K562 (cell line): ENCODE measurements around the gene CLCN6. TPM values are rescaled to one million over a fixed set of nuclear protein-coding genes. Genes with fewer than 3 reads are reported as not detected.
A peak's percentile ranks its signal among the peaks of the same experiment; 100 is the strongest.

Experiments
- ATAC-seq: fragments of 200-7000 bp; cut with Tn5 transposase; 3 replicates; pipeline ENCODE4 v1.9.1; 2020; ENCODE audit warnings: moderate library complexity
- BruUV-seq: library from RNA; stranded (reverse); fragments of 400-500 nt; replicated peaks from 2 replicates; lab custom pipeline; 2021; lab: Mats Ljungman, UMichigan
- CTCF ChIA-PET: fragments of 300-600 bp; formaldehyde crosslinking; extraction: SDS; loops from one replicate; lab custom pipeline; 2021; ENCODE audit warnings: low intra/inter-chr PET ratio; lab: Yijun Ruan, JAX
- POLR2A ChIA-PET: fragments of 300-600, 350-650 bp; sonication (Branson Sonifier 250); formaldehyde crosslinking; extraction: SDS; loops from one replicate; lab custom pipeline; 2021; ENCODE audit warnings: antibody characterized with exemption, inconsistent platforms; lab: Yijun Ruan, JAX
- DNase-seq, 4 experiments: peaks; one replicate each; pipeline versions ENCODE4 v3.0.0 to v3.0.0-alpha.2; 2011 to 2018; ENCODE audit warnings: low spot score in 3 of 4, mixed read lengths in 3 of 4; ENCODE audit errors: extremely low read depth in 1 of 4
- FAIRE-seq: peaks from 2 replicates; lab custom pipeline; 2011; peaks lifted over from hg19 to GRCh38; lab: Jason Lieb, UNC
- H2AFZ ChIP-seq: 2 replicates; pipeline ENCODE4 v1.6.0; 2011; ENCODE audit warnings: low read depth, low read length, control low read depth, inconsistent platforms
- H3K27ac ChIP-seq: fragments of 200-600 bp; 3 replicates; pipeline ENCODE4 v1.8.0; 2011; ENCODE audit warnings: low read depth, mild to moderate bottlenecking, control low read depth, inconsistent platforms, low read length, moderate library complexity, mixed read lengths; ENCODE audit errors: extremely low read depth
- H3K27me3 ChIP-seq, 2 experiments: fragments of 300-600 bp in 1 of 2; 2 replicates in 1 of 2; 3 replicates in 1 of 2; pipeline versions ENCODE4 v1.6.0 to v1.8.0; 2011; ENCODE audit warnings: inconsistent platforms in 2 of 2, low read length in 2 of 2, mild to moderate bottlenecking in 1 of 2, mixed read lengths in 1 of 2, moderate library complexity in 1 of 2; ENCODE audit not compliant: control insufficient read depth in 2 of 2, insufficient read depth in 2 of 2
- H3K36me3 ChIP-seq: fragments of 300-600 bp; 3 replicates; pipeline ENCODE4 v1.8.0; 2011; ENCODE audit warnings: mild to moderate bottlenecking, low read length, inconsistent platforms; ENCODE audit not compliant: control insufficient read depth, insufficient read depth
- H3K4me1 ChIP-seq, 2 experiments: fragments of 200-600 bp in 1 of 2; replicated peaks in 1 of 2; 2 replicates in 1 of 2; 3 replicates in 1 of 2; pipeline versions ENCODE4 v1.5.1 to v1.8.0; 2011; ENCODE audit warnings: inconsistent platforms in 2 of 2, low read length in 2 of 2, mild to moderate bottlenecking in 1 of 2, mixed read lengths in 1 of 2, moderate library complexity in 1 of 2; ENCODE audit not compliant: control insufficient read depth in 2 of 2, insufficient read depth in 2 of 2
- H3K4me2 ChIP-seq: 2 replicates; pipeline ENCODE4 v1.6.1; 2011; ENCODE audit warnings: low read length, control low read depth, inconsistent platforms, mixed read lengths; ENCODE audit not compliant: insufficient read depth
- H3K4me3 ChIP-seq: fragments of 200-600 bp; sonication (generic), shearing (Covaris generic); 2 replicates; pipeline ENCODE4 v1.5.1; 2016; ENCODE audit warnings: control low read depth, inconsistent platforms
- H3K79me2 ChIP-seq: fragments of 200-600 bp; 3 replicates; pipeline ENCODE4 v1.8.0; 2011; ENCODE audit warnings: low read length, inconsistent platforms; ENCODE audit not compliant: control insufficient read depth, insufficient read depth
- H3K9ac ChIP-seq, 2 experiments: 2 replicates each; pipeline versions ENCODE4 v1.6.0 to v1.6.1; 2011; ENCODE audit warnings: low read depth in 2 of 2, low read length in 2 of 2, control low read depth in 1 of 2, inconsistent platforms in 1 of 2, mild to moderate bottlenecking in 1 of 2, mixed read lengths in 1 of 2; ENCODE audit not compliant: insufficient read depth in 1 of 2
- H3K9me1 ChIP-seq: one replicate; pipeline ENCODE4 v1.6.0; 2011; ENCODE audit warnings: inconsistent platforms, mild to moderate bottlenecking, low read length, moderate library complexity; ENCODE audit not compliant: control insufficient read depth, insufficient read depth
- H3K9me3 ChIP-seq: replicated peaks from 2 replicates; pipeline ENCODE4 v1.5.1; 2011; ENCODE audit warnings: low read depth, low read length, inconsistent platforms; ENCODE audit not compliant: control insufficient read depth, insufficient read depth
- H4K20me1 ChIP-seq: replicated peaks from 2 replicates; pipeline ENCODE4 v1.6.1; 2011; ENCODE audit warnings: low read length, inconsistent platforms, mixed read lengths; ENCODE audit not compliant: control insufficient read depth, insufficient read depth
- COPS2 ChIP-seq: fragments of 450-650 bp; conservative IDR thresholded peaks from 2 replicates; pipeline ENCODE4 v1.6.1; 2016; ENCODE audit warnings: mild to moderate bottlenecking, moderate library complexity
- DNMT1 ChIP-seq: fragments of 450-650 bp; IDR thresholded peaks from 2 replicates; pipeline ENCODE4 v1.6.1; 2016; ENCODE audit warnings: antibody characterized with exemption, mild to moderate bottlenecking
- GABPA ChIP-seq: fragments of 200-800 bp; sonication (Bioruptor generic); conservative IDR thresholded peaks from 2 replicates; pipeline ENCODE4 v1.6.1; 2016; ENCODE audit warnings: low read depth, missing genetic modification characterization, missing compliant biosample characterization
- GATA2 ChIP-seq: sonication (generic); formaldehyde crosslinking; IDR thresholded peaks from 2 replicates; pipeline ENCODE4 v1.4.0; 2020; ENCODE audit warnings: mild to moderate bottlenecking, missing genetic modification reagents
- MTA3 ChIP-seq: fragments of 450-650 bp; formaldehyde crosslinking; IDR thresholded peaks from 2 replicates; pipeline ENCODE4 v1.6.1; 2017; ENCODE audit warnings: mild to moderate bottlenecking, borderline replicate concordance
- NCOA2 ChIP-seq, 2 experiments: fragments of 450-650 bp; IDR thresholded peaks; 2 replicates each; pipeline ENCODE4 v1.6.1; 2018; ENCODE audit warnings: mild to moderate bottlenecking in 2 of 2, moderate library complexity in 1 of 2; ENCODE audit not compliant: partially characterized antibody in 2 of 2
- NFE2L1 ChIP-seq: fragments of 450-650 bp; IDR thresholded peaks from 2 replicates; pipeline ENCODE4 v1.6.1; 2016; ENCODE audit warnings: missing genetic modification characterization, low read depth, mild to moderate bottlenecking, missing compliant biosample characterization, moderate library complexity, borderline replicate concordance
- NRF1 ChIP-seq, 2 experiments: fragments of 450-650 bp; IDR thresholded peaks in 1 of 2; conservative IDR thresholded peaks in 1 of 2; 2 replicates each; pipeline ENCODE4 v1.6.1; 2014; ENCODE audit warnings: mild to moderate bottlenecking in 2 of 2
- PTBP1 ChIP-seq: fragments of 200-400 bp; formaldehyde crosslinking; IDR thresholded peaks from 2 replicates; pipeline ENCODE4 v1.6.1; 2017; ENCODE audit warnings: low read depth, low read length
- SRSF9 ChIP-seq: fragments of 200-400 bp; formaldehyde crosslinking; IDR thresholded peaks from 2 replicates; pipeline ENCODE4 v1.6.1; 2017; ENCODE audit warnings: low read depth, low read length, borderline replicate concordance
- ZNF174 ChIP-seq: fragments of 250-450 bp; sonication (Bioruptor Pico); IDR thresholded peaks from 2 replicates; pipeline ENCODE4 v1.4.0; 2020; ENCODE audit warnings: mild to moderate bottlenecking
- ZNF79 ChIP-seq: fragments of 250-450 bp; sonication (Bioruptor Pico); IDR thresholded peaks from 2 replicates; pipeline ENCODE4 v1.4.0; 2020; ENCODE audit warnings: low read depth, mild to moderate bottlenecking, moderate library complexity
- WGBS: fragments of 100-300 bp; shearing (Covaris generic); methylation state at CpG from one replicate; pipeline ENCODE4 v1.1.6; 2016; ENCODE audit warnings: low coverage, mixed read lengths; ENCODE audit not compliant: insufficient coverage; ENCODE audit errors: missing lambda C conversion rate; 5-methylcytosine and 5-hydroxymethylcytosine counted together
- in situ Hi-C: fragments of 300-500 bp; cut with MboI; formaldehyde crosslinking; loops from 4 replicates; pipeline ENCODE4 v1.15.0; 2018; ENCODE audit warnings: inconsistent platforms, mixed read lengths
- intact Hi-C: fragments of 100-400 bp; cut with micrococcal nuclease; formaldehyde crosslinking; loops from 2 replicates; pipeline ENCODE4 v1.14.2; 2022
- polyA plus RNA-seq, 8 experiments: library from polyadenylated mRNA; depleted of rRNA in 4 of 8; stranded (reverse) in 5 of 8; unstranded in 3 of 8; fragments of >200 nt; fragmentation: Nextera tagmentation in 2 of 8; fragmentation: Illumina TruSeq in 1 of 8; extraction: Ambion mirVana in 2 of 8; extraction: Trizol in 1 of 8; gene quantifications; 2 replicates each; pipeline versions ENCODE4 v1.2.1 to v1.2.3, GENCODE V29; 2011 to 2014; ENCODE audit warnings: inconsistent platforms in 1 of 8, missing spikeins in 1 of 8
- total RNA-seq, 7 experiments: library from RNA; depleted of rRNA in 6 of 7; stranded (reverse); fragments of >200 nt in 6 of 7; fragmentation: Illumina TruSeq in 2 of 7; extraction: Trizol in 2 of 7; gene quantifications; 2 replicates each; pipeline versions ENCODE4 v1.2.1 to v1.2.3, GENCODE V29; 2011 to 2021; ENCODE audit warnings: low replicate concordance in 1 of 7
- TF ChIP-seq, protein P1 (sequence below): IDR thresholded peaks from 2 replicates; pipeline ENCODE4 v1.6.1; 2016; ENCODE audit warnings: missing genetic modification characterization, missing compliant biosample characterization
- TF ChIP-seq, protein P2 (sequence below): sonication (generic); formaldehyde crosslinking; IDR thresholded peaks from 2 replicates; pipeline ENCODE4 v1.8.0; 2022; ENCODE audit warnings: mild to moderate bottlenecking, missing genetic modification reagents
- TF ChIP-seq, protein P3 (sequence below): sonication (generic); formaldehyde crosslinking; IDR thresholded peaks from 2 replicates; pipeline ENCODE4 v1.8.0; 2022; ENCODE audit warnings: mild to moderate bottlenecking, missing genetic modification reagents

CLCN6 gene
- total and polyA plus RNA-seq, 9 of the 15 experiments (the other 6 are each of a cell fraction or from before 2014, with no cell fraction given): 2.0 to 21.8 (median 13.6) TPM

DNA sequence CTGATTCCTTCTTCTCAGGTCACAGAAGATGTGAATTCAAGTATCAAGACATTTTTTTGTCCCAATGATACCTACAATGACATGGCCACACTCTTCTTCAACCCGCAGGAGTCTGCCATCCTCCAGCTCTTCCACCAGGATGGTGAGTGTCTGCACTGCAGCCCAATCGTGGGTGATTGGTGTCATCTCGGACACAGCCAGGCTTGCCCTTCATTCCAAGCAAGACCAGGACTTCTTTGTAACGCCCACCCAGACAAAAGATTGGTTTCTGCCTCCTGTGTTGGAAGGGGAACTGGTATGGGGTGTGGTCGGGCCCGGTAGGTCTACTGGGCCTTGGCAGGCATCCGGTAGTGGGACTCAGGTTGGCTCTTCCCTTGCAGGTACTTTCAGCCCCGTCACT, 27.5 kb downstream of the CLCN6 start:
- Histone ChIP-seq H4K20me1 (no peaks in the 10 kb centered on the region), H3K27ac (no peak overlapping the region), H3K79me2 (no peaks in the 10 kb centered on the region), H3K9me3 (no peaks in the 10 kb centered on the region), H3K4me1 (peaks cover 7 to 11% of the 10 kb centered on the region in 2 experiments; a peak in 2 of 5 replicates), H3K27me3 (no peaks in the 10 kb centered on the region), H3K9me1 (no peaks in the 10 kb centered on the region), H3K36me3 (peaks cover 95% of the 10 kb centered on the region), H3K4me3 (no peak overlapping the region), H2AFZ (no peak overlapping the region), H3K4me2 (no peak overlapping the region), H3K9ac (peak overlapping the region in 1 of 2 experiments; percentile 11; a peak in 1 of 4 replicates)
- no peak for FAIRE-seq
- no peak for ATAC-seq
- in situ Hi-C loops: no loop called here
- no peak for DNase-seq
- CTCF ChIA-PET: no interaction called here
- intact Hi-C loops: no loop called here
- BruUV-seq: no TSS peak
- 91% methylated on average over 8 of the region's 8 CpGs for WGBS
- POLR2A ChIA-PET: interaction anchor here (0.7 to 5.0 kb wide), 3 partner anchors 8 to 190 kb away, joined by 3 to 72 read pairs (median 18); no protein-coding TSS in a partner anchor
- no peak for TF ChIP-seq GABPA (tag)
- no peak for TF ChIP-seq PTBP1
- TF ChIP-seq ZNF174 (CRISPR knock-in tag): no peak
- no peak for TF ChIP-seq GATA2 (CRISPR knock-in tag)
- no peak for TF ChIP-seq NRF1 (conservative IDR thresholded peaks at IDR 0.05 in 1 of 2, IDR thresholded peaks at IDR 0.05 in 1 of 2)
- TF ChIP-seq COPS2: no peak
- TF ChIP-seq, protein P1, sequence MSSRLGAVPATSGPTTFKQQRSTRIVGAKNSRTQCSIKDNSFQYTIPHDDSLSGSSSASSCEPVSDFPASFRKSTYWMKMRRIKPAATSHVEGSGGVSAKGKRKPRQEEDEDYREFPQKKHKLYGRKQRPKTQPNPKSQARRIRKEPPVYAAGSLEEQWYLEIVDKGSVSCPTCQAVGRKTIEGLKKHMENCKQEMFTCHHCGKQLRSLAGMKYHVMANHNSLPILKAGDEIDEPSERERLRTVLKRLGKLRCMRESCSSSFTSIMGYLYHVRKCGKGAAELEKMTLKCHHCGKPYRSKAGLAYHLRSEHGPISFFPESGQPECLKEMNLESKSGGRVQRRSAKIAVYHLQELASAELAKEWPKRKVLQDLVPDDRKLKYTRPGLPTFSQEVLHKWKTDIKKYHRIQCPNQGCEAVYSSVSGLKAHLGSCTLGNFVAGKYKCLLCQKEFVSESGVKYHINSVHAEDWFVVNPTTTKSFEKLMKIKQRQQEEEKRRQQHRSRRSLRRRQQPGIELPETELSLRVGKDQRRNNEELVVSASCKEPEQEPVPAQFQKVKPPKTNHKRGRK (tag): no peak
- TF ChIP-seq NCOA2 (IDR thresholded peaks at IDR 0.05; ENCODE audit: partially characterized antibody in 2 of 2): no peak
- TF ChIP-seq DNMT1: no peak
- TF ChIP-seq SRSF9: no peak
- TF ChIP-seq, protein P2, sequence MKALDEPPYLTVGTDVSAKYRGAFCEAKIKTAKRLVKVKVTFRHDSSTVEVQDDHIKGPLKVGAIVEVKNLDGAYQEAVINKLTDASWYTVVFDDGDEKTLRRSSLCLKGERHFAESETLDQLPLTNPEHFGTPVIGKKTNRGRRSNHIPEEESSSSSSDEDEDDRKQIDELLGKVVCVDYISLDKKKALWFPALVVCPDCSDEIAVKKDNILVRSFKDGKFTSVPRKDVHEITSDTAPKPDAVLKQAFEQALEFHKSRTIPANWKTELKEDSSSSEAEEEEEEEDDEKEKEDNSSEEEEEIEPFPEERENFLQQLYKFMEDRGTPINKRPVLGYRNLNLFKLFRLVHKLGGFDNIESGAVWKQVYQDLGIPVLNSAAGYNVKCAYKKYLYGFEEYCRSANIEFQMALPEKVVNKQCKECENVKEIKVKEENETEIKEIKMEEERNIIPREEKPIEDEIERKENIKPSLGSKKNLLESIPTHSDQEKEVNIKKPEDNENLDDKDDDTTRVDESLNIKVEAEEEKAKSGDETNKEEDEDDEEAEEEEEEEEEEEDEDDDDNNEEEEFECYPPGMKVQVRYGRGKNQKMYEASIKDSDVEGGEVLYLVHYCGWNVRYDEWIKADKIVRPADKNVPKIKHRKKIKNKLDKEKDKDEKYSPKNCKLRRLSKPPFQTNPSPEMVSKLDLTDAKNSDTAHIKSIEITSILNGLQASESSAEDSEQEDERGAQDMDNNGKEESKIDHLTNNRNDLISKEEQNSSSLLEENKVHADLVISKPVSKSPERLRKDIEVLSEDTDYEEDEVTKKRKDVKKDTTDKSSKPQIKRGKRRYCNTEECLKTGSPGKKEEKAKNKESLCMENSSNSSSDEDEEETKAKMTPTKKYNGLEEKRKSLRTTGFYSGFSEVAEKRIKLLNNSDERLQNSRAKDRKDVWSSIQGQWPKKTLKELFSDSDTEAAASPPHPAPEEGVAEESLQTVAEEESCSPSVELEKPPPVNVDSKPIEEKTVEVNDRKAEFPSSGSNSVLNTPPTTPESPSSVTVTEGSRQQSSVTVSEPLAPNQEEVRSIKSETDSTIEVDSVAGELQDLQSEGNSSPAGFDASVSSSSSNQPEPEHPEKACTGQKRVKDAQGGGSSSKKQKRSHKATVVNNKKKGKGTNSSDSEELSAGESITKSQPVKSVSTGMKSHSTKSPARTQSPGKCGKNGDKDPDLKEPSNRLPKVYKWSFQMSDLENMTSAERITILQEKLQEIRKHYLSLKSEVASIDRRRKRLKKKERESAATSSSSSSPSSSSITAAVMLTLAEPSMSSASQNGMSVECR (CRISPR knock-in tag): no peak
- TF ChIP-seq, protein P3, sequence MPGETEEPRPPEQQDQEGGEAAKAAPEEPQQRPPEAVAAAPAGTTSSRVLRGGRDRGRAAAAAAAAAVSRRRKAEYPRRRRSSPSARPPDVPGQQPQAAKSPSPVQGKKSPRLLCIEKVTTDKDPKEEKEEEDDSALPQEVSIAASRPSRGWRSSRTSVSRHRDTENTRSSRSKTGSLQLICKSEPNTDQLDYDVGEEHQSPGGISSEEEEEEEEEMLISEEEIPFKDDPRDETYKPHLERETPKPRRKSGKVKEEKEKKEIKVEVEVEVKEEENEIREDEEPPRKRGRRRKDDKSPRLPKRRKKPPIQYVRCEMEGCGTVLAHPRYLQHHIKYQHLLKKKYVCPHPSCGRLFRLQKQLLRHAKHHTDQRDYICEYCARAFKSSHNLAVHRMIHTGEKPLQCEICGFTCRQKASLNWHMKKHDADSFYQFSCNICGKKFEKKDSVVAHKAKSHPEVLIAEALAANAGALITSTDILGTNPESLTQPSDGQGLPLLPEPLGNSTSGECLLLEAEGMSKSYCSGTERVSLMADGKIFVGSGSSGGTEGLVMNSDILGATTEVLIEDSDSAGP (CRISPR knock-in tag): no peak
- no peak for TF ChIP-seq MTA3
- no peak for TF ChIP-seq NFE2L1
- TF ChIP-seq ZNF79 (CRISPR knock-in tag): no peak
